HG02943 (cell line): ENCODE data around the gene ZHX3.
"Not testable (repeated sequence)": the region's sequence is repeated elsewhere in the genome, so short reads cannot be mapped to it uniquely, and the experiment has no call there.

Source experiments
- ATAC-seq: cut with Tn5 transposase; IDR thresholded peaks from one replicate; pipeline ENCODE4 v1.9.1; 2021; ENCODE audit warnings: mild to moderate bottlenecking, low read depth, moderate library complexity; ENCODE audit not compliant: unreplicated experiment

ZHX3 gene

GRCh38 chr20:41264819-41265218, 52.7 kb downstream of the ZHX3 start:
- no peak for ATAC-seq

DNA sequence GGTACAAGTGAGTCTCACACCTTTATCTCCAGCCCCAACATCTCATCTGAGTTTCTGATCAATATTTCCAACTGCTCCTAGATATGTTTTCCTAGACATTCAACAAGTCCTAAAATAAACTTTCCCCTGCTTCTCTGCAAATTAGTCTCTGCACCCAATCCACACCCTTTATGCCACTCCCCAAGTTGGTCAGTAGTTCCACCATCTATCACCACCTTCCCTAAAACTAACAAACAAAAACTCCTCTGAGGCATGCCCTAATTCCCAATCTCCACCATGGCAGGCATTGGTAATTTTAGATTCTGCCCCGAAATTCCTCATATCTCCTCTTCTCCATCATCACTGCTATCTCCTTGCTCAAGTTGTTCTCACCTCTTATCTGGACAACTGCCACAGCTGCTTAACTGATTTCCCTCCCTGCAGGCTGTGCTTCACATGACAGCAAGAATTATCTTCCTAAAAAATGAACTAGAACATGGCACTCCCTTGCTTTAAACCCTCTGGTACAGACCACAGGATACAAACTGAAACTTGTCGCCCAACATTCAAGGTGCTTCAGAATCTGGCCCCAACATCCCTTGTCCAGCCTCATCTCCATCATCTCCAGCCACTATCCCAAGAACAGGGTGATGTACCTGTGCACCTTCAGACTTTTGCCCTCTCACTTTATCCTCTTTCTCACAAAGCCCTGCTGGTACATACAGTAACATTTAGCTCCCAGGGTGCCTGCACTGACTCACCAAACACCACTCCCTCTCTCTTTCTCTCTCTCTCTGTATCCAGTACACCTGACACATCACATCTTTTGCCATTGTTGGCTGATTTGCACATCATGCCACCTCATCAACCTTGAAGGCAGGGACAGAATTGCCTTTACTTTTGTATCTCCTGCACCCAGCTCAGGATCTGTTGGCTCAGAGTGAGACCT, 55.5 kb downstream of the ZHX3 start:
- ATAC-seq = no peak

GRCh38 chr20:41261260-41261659, 56.3 kb downstream of the ZHX3 start:
- no peak for ATAC-seq

- ATAC-seq = no peak
Measured at GRCh38 chr20:41260734-41261220, 56.8 kb downstream of the ZHX3 start.

- no peak for ATAC-seq
Measured at GRCh38 chr20:41259309-41259708, 58.2 kb downstream of the ZHX3 start.

DNA sequence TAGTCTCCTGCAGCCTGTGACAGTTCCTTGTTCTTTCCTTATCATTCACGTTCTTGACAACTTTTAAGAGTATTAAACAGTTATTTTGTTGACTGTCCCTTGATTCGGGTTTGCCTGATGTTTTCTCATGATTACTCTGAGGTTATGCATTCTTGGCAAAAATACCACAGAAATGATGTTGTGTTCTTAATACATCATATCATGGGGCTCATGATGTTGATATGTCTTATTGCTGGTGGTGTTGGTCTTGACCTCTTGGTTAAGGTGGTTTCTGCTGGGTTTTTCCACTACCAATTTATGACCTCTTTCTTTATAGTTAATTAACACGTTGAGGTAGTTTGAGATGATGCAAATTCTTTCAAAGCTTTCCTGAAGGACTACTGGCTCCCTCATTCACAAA, 59.1 kb downstream of the ZHX3 start:
- no peak for ATAC-seq

GRCh38 chr20:41256516-41256915, 61.0 kb downstream of the ZHX3 start:
- ATAC-seq = no peak

DNA sequence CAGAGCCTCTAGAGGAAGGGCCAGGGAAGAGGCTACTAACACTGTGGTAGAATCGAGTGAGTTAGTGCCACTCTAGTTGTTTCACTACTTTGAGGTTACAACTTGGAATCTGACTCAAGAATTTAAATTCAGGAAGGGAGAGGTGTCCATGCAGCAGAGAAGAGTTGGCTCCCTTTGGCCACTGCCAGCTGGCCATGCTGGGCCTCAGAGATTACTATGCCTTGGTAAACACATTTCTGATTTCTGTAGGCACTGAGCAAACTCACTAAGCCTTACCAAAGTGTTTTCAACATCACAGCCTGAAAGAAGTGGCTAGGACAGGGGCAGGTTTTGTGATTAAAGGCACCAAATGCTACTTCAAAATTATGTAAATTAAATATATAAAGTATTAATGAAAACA, 61.9 kb downstream of the ZHX3 start:
- no peak for ATAC-seq

GRCh38 chr20:41249411-41250281, 67.9 kb downstream of the ZHX3 start:
- ATAC-seq = no peak

- no peak for ATAC-seq
Measured at GRCh38 chr20:41248368-41249024, 69.0 kb downstream of the ZHX3 start.

DNA sequence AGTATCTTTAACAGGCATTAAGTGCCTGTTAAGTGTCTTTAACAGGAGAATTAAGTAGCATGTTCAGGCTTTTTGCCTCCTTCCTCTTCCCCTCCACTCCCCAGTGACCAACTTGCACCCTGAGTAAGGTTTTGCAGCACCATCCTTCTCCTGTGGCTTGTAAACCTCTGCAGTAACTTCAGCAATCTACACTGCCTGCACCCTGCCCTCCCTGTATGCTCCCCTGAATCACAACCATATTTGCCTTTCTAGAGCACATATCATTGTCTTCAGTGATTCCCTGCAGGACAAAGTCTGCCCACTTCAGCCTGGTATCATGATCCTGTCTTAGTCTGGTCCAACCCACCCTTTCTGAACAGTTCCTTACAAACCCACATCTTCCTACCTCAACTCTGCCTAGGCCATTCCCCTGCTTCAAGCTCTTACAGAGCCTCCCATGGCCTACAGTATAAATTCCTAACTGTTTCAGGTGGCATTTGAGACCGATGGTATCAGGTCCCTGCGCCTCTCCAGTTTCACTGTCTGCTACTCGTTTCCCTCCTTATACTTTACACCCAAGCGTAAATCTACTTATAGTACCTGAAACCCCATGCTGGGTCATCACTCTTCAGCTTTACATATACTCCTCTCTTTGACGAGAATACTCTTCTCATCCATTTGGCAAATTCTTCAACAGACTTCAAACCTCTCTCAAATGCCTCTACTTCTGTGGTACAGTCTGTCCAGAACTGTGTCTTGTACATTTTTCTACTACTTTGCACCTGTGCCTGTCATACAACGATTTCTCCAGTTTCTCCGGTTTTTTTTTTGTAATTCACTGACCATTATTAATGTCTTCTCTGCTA, 69.8 kb downstream of the ZHX3 start:
- no peak for ATAC-seq

- no peak for ATAC-seq
Measured at GRCh38 chr20:41245086-41245707, 72.3 kb downstream of the ZHX3 start.

GRCh38 chr20:41242807-41243206, 74.7 kb downstream of the ZHX3 start:
- ATAC-seq = no peak

DNA sequence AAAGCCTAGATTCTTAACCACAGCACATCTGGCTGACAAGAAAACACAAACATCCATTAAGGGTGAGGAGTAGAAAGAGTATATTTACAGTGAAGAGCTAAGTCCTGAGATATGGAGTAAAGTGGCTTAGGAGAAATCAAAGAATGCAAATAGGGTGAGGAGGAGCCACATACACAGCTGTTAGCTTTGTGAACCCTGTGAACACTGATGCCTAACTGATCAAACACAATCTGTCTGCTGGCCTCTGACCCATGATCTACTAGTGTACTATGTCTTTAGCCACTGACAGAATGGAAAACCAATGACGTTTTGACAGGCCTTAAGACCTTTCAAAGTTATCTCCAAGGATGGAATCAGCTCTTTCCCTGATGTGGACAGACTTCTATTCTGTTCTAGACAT, 75.2 kb downstream of the ZHX3 start:
- no peak for ATAC-seq

DNA sequence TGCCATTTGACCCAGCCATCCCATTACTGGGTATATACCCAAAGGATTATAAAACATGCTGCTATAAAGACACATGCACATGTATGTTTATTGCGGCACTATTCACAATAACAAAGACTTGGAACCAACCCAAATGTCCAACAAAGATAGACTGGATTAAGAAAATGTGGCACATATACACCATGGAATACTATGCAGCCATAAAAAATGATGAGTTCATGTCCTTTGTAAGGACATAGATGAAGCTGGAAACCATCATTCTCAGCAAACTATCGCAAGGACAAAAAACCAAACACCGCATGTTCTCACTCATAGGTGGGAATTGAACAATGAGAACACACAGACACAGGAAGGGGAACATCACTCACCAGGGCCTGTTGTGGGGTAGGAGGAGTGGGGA, 80.3 kb downstream of the ZHX3 start:
- not testable (repeated sequence) for ATAC-seq

GRCh38 chr20:41236818-41237217, 80.7 kb downstream of the ZHX3 start:
- ATAC-seq = not testable (repeated sequence)

- no peak for ATAC-seq
Measured at GRCh38 chr20:41234546-41234945, 83.0 kb downstream of the ZHX3 start.

DNA sequence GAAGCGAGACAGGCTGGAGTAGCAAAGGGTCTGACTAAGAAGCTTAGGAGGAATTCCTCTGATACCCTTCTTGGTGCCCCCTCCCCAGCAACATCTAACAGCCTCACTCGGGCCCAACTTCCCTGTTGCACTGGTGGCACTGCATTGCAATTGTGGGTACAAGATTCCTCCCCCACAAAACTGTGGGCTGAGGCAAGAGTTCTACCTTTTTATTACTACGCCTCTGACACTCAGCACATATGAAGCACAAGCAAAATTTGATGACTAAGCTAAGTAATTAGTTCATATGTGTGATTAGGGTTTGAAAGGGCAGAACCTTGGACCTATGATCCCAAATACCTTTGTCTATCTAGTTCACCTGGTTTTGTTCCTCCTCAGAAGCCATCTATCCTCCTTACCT, 83.5 kb downstream of the ZHX3 start:
- ATAC-seq = no peak
